Bronchial smooth muscle cell (primary cell): ENCODE results near the gene TBC1D2. TPM values are rescaled to one million over a fixed set of nuclear protein-coding genes. Genes with fewer than 3 reads are reported as not detected.

Experiments used
- total RNA-seq: library from RNA; depleted of rRNA; stranded (reverse); fragments of >200 nt; gene quantifications from 2 replicates; pipeline ENCODE4 v1.2.1, GENCODE V29; 2014

Gene TBC1D2
- 1.6 and 4.4 TPM in 2 replicates for total RNA-seq

GRCh38 chr9:98255578-98256296, at the start of gene TBC1D2:
TSS of gene TBC1D2 (minus strand) at chr9:98255649. CDS start at chr9:98255541, 108 bp downstream.

GRCh38 chr9:98192503-98193335, 62.7 kb downstream of the TBC1D2 start, which contains the start of gene CORO2A:
TSS of gene CORO2A (minus strand) at chr9:98192637. CDS start at chr9:98157660, 34,977 bp downstream.

Other genes with a start within 250 kb of the TBC1D2 start
- gene NANS, start 198.9 kb downstream of the TBC1D2 start, total RNA-seq: 62.1 and 81.3 TPM in 2 replicates
- gene TRIM14, start 136.4 kb downstream of the TBC1D2 start, total RNA-seq: 0.94 and 1.4 TPM in 2 replicates
- gene CORO2A, start 63.0 kb downstream of the TBC1D2 start, total RNA-seq: under 0.01 TPM in 2 replicates